Panc1 (cell line): ENCODE results near the gene CEACAM18. TPM values are rescaled to one million over a fixed set of nuclear protein-coding genes. Genes with fewer than 3 reads are reported as not detected.

Experiments used
- ATAC-seq: fragments of 200-7000 bp; cut with Tn5 transposase; 2 replicates; pipeline ENCODE4 v1.9.1; 2020; ENCODE audit warnings: mild to moderate bottlenecking, moderate library complexity
- Bru-seq: library from RNA; stranded (reverse); fragments of 400-500 nt; gene quantifications from one replicate; lab custom pipeline; 2021; lab: Mats Ljungman, UMichigan
- BruChase-seq, 2 experiments: library from RNA; stranded (reverse); fragments of 400-500 nt; gene quantifications; one replicate each; lab custom pipeline; 2021; lab: Mats Ljungman, UMichigan
- BruUV-seq: library from RNA; stranded (reverse); fragments of 400-500 nt; replicated peaks from 2 replicates; lab custom pipeline; 2021; lab: Mats Ljungman, UMichigan
- CTCF ChIA-PET: fragments of 300-600 bp; sonication (Branson Sonifier 250); formaldehyde crosslinking; loops from one replicate; lab custom pipeline; 2022; ENCODE audit warnings: antibody characterized with exemption; lab: Charles Lee
- POLR2A ChIA-PET: fragments of 300-600 bp; sonication (Branson Sonifier 250); formaldehyde crosslinking; loops from one replicate; lab custom pipeline; 2022; ENCODE audit warnings: antibody characterized with exemption; lab: Charles Lee
- DNase-seq: peaks from one replicate; pipeline ENCODE4 v3.0.0-alpha.2; 2010; ENCODE audit warnings: low read depth, low spot score
- H3K27ac ChIP-seq: 2 replicates; pipeline ENCODE4 v1.5.1; 2011; ENCODE audit warnings: mild to moderate bottlenecking, low read length, inconsistent platforms
- H3K27me3 ChIP-seq: fragments of 200-500 bp; sonication (Bioruptor generic); 2 replicates; pipeline ENCODE4 v1.6.0; 2014; ENCODE audit warnings: low read length, inconsistent platforms; ENCODE audit not compliant: control insufficient read depth, insufficient read depth
- H3K36me3 ChIP-seq: fragments of 200-500 bp; sonication (Bioruptor generic); 2 replicates; pipeline ENCODE4 v1.5.1; 2014; ENCODE audit warnings: inconsistent platforms, mild to moderate bottlenecking, low read length, moderate library complexity; ENCODE audit not compliant: control insufficient read depth, insufficient read depth
- H3K4me1 ChIP-seq: 2 replicates; pipeline ENCODE4 v1.5.1; 2011; ENCODE audit warnings: inconsistent platforms, mild to moderate bottlenecking, low read length, moderate library complexity; ENCODE audit not compliant: control insufficient read depth, insufficient read depth
- H3K4me3 ChIP-seq, 2 experiments: 2 replicates each; pipeline ENCODE4 v1.5.1; 2011 to 2012; ENCODE audit warnings: low read depth in 2 of 2, low read length in 2 of 2, mild to moderate bottlenecking in 2 of 2, inconsistent platforms in 1 of 2, moderate library complexity in 1 of 2
- H3K9me3 ChIP-seq: fragments of 200-500 bp; sonication (Bioruptor generic); 2 replicates; pipeline ENCODE4 v1.5.1; 2014; ENCODE audit warnings: low read depth, mild to moderate bottlenecking, inconsistent platforms, low read length, moderate library complexity; ENCODE audit not compliant: control insufficient read depth, insufficient read depth
- CTCF ChIP-seq: fragments of 450-650 bp; IDR thresholded peaks from 2 replicates; pipeline ENCODE4 v1.5.1; 2017; ENCODE audit warnings: mild to moderate bottlenecking
- POLR2AphosphoS5 ChIP-seq: IDR thresholded peaks from 2 replicates; pipeline ENCODE4 v1.6.1; 2012; ENCODE audit warnings: mild to moderate bottlenecking, low read depth, low read length, moderate library complexity
- REST ChIP-seq, 2 experiments: IDR thresholded peaks; 2 replicates each; pipeline ENCODE4 v1.6.1; 2011 to 2012; ENCODE audit warnings: low read depth in 2 of 2, control low read depth in 1 of 2, low read length in 1 of 2, mild to moderate bottlenecking in 1 of 2, moderate library complexity in 1 of 2; ENCODE audit not compliant: insufficient read depth in 1 of 2
- SIN3A ChIP-seq: IDR thresholded peaks from 2 replicates; pipeline ENCODE4 v1.6.1; 2012; ENCODE audit warnings: low read depth, mild to moderate bottlenecking, low read length, moderate library complexity, borderline replicate concordance; ENCODE audit not compliant: insufficient read depth
- TCF7L2 ChIP-seq: IDR thresholded peaks from 2 replicates; pipeline ENCODE4 v1.6.1; 2011; ENCODE audit warnings: mild to moderate bottlenecking, low read depth, low read length, inconsistent platforms
- in situ Hi-C: cut with HindIII; loops from 2 replicates; pipeline ENCODE4 v1.10.0; 2016; ENCODE audit warnings: low sequenced_read_pairs, low pct_unique_long_range_greater_than_20kb
- intact Hi-C: fragments of 100-400 bp; cut with micrococcal nuclease; formaldehyde crosslinking; loops from one replicate; pipeline ENCODE4 v1.10.0; 2022; ENCODE audit not compliant: unreplicated experiment
- long read RNA-seq: library from polyadenylated mRNA; unstranded; transcript quantifications from one replicate; pipeline ENCODE4 v2.0.0, GENCODE V29; 2021; ENCODE audit not compliant: unreplicated experiment
- polyA plus RNA-seq: library from polyadenylated mRNA; unstranded; fragments of >200 nt; gene quantifications from one replicate; pipeline ENCODE4 v1.2.1, GENCODE V29; 2012; ENCODE audit warnings: missing spikeins; ENCODE audit not compliant: insufficient read length
- total RNA-seq: library from RNA; stranded (reverse); gene quantifications from one replicate; pipeline ENCODE4 v1.2.1, GENCODE V29; 2021; ENCODE audit not compliant: unreplicated experiment

CEACAM18 gene
- not detected for total RNA-seq
- not detected for polyA plus RNA-seq
- not detected for Bru-seq, nascent RNA
- not detected for BruChase-seq, experiment 1, labeled RNA remaining after a 2-hour chase
- not detected for BruChase-seq, experiment 2, labeled RNA remaining after a 6-hour chase
- long read RNA-seq: 0 reads

- Histone ChIP-seq H3K27ac (no peak within 1 kb of the TSS), H3K9me3 (no peaks in the 10 kb centered on the region), H3K27me3 (no peaks in the 10 kb centered on the region), H3K4me1 (no peaks in the 10 kb centered on the region), H3K4me3 (no peak within 1 kb of the TSS), H3K36me3 (no peaks in the 10 kb centered on the region)
- intact Hi-C loops (no loop called here), in situ Hi-C loops (no loop called here)
- ChIA-PET CTCF (interaction anchor here (1.1 kb wide), 1 partner anchor 178 kb away, joined by 3 read pairs; no protein-coding TSS in a partner anchor), POLR2A (no interaction called here)
- TF ChIP-seq POLR2AphosphoS5: no peak
- no peak for TF ChIP-seq SIN3A
- TF ChIP-seq TCF7L2: no peak
- TF ChIP-seq REST (IDR thresholded peaks at IDR 0.05; ENCODE audit: insufficient read depth in 1 of 2, low read depth in 2 of 2, low read length in 1 of 2): no peak
- no peak for TF ChIP-seq CTCF
- BruUV-seq: no TSS peak
- ATAC-seq (no peak), DNase-seq (no peak)
Observed at GRCh38 chr19:51478381-51479234, at the start of gene CEACAM18. CEACAM18 (plus strand) TSS chr19:51478539.

- no TSS peak for BruUV-seq
- H3K36me3 ChIP-seq: no peaks in the 10 kb centered on the region; the same call in 1 of the 2 replicates
- no peaks in the 10 kb centered on the region for H3K4me1 ChIP-seq
- in situ Hi-C loops (no loop called here), intact Hi-C loops (no loop called here)
- H3K4me3 ChIP-seq: no peak overlapping the region
- DNase-seq: no peak
- no peak for TF ChIP-seq CTCF
- no peak for TF ChIP-seq SIN3A
- no peak for TF ChIP-seq TCF7L2
- TF ChIP-seq POLR2AphosphoS5: no peak
- TF ChIP-seq REST (IDR thresholded peaks at IDR 0.05; ENCODE audit: insufficient read depth in 1 of 2, low read depth in 2 of 2, low read length in 1 of 2): no peak
- CTCF ChIA-PET: no interaction called here
- no peaks in the 10 kb centered on the region for H3K9me3 ChIP-seq
- H3K27ac ChIP-seq: no peak overlapping the region
- POLR2A ChIA-PET: no interaction called here
- H3K27me3 ChIP-seq: no peaks in the 10 kb centered on the region; the same call in 1 of the 2 replicates
- ATAC-seq: no peak
Observed at GRCh38 chr19:51430221-51430620, 48.1 kb upstream of the CEACAM18 start.
